ENCODE data around the gene EIF2AK2. TPM values are rescaled to one million over a fixed set of nuclear protein-coding genes. Genes with fewer than 3 reads are reported as not detected.

The EIF2AK2 gene
- total RNA-seq, 6 experiments from 2014 or later = 10.2 to 19.0 (median 13.3) TPM

DNA sequence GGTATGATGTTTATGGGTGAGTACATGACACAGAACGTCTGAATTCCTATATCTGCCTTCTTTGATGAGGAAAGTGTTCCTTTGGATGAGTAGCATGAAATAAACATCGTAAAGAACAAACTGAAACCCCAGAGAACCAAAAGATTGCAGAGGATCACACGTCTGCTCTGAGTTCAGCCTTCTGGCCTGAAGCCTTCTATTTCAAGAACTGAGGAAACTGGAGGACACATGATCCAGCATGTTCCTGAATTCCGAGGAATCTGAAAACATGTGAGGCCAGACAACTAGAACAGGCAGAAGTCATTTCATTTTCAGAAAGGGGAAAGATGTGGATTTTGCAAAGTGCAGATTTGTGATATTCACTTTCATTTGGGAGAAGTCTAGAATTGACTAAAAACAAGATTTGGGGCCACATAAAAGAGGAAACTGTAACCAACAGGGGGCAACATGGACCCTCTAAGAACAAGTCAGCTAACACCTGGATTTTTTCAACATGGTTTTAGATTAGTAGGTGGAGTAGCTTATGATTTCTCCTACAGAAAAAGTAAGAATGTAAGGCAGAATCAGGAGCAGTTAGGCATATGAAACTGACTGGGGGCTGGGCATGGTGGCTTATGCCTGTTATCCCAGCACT lies 23.3 kb upstream of the EIF2AK2 start:
- Histone ChIP-seq H3K27ac (no peak overlapping the region), H3K9me3 (no peaks in the 10 kb centered on the region), H3K4me3 (no peak overlapping the region), H3K27me3 (no peaks in the 10 kb centered on the region), H3K36me3 (no peaks in the 10 kb centered on the region), H3K4me1 (no peaks in the 10 kb centered on the region)
- intact Hi-C loops (cut with DNase I) = no loop called here
- TF ChIP-seq, protein P1, sequence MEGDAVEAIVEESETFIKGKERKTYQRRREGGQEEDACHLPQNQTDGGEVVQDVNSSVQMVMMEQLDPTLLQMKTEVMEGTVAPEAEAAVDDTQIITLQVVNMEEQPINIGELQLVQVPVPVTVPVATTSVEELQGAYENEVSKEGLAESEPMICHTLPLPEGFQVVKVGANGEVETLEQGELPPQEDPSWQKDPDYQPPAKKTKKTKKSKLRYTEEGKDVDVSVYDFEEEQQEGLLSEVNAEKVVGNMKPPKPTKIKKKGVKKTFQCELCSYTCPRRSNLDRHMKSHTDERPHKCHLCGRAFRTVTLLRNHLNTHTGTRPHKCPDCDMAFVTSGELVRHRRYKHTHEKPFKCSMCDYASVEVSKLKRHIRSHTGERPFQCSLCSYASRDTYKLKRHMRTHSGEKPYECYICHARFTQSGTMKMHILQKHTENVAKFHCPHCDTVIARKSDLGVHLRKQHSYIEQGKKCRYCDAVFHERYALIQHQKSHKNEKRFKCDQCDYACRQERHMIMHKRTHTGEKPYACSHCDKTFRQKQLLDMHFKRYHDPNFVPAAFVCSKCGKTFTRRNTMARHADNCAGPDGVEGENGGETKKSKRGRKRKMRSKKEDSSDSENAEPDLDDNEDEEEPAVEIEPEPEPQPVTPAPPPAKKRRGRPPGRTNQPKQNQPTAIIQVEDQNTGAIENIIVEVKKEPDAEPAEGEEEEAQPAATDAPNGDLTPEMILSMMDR (IDR thresholded peaks at IDR 0.05) = no peak
- TF ChIP-seq POLR2A (IDR thresholded peaks at IDR 0.05) = no peak
- no peak for DNase-seq
- no peak for ATAC-seq
- WGBS (ENCODE audit: insufficient coverage, low coverage, low lambda C conversion rate, missing lambda C conversion rate) = 53% methylated on average over 4 of the region's 4 CpGs

DNA sequence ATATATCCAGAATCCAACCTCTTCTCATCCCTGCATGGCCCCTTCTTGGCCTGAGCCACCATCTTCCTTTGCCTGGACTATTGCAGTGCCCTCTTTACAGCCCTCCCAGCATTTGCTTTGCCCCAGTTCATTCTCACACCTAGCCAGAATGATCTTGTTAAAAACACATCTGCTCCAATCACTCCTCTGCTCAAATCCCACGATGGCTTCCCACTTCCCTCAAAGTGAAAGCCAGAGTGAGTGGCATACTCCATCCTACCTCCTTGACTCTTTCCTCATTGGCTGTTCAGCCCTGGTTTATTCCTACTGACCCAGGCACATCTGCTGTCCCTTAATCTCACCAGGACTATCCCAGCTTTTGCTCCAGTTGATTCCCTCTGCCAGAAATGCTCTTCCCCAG lies 17.0 kb upstream of the EIF2AK2 start:
- TF ChIP-seq, protein P1 (IDR thresholded peaks at IDR 0.05) = no peak
- TF ChIP-seq POLR2A (IDR thresholded peaks at IDR 0.05) = no peak
- no peaks in the 10 kb centered on the region for H3K4me1 ChIP-seq
- 92% methylated on average over 1 of the region's 1 CpG for WGBS (ENCODE audit: insufficient coverage, low coverage, low lambda C conversion rate, missing lambda C conversion rate)
- no peaks in the 10 kb centered on the region for H3K27me3 ChIP-seq
- ATAC-seq (no peak), DNase-seq (no peak)
- intact Hi-C loops (cut with DNase I) = no loop called here
- no peaks in the 10 kb centered on the region for H3K36me3 ChIP-seq
- no peak overlapping the region for H3K27ac ChIP-seq
- no peak overlapping the region for H3K4me3 ChIP-seq
- no peaks in the 10 kb centered on the region for H3K9me3 ChIP-seq

- H3K36me3 ChIP-seq = no peaks in the 10 kb centered on the region
- TF ChIP-seq POLR2A (IDR thresholded peaks at IDR 0.05) = no peak
- ATAC-seq (peak in 3 of 4 donors; percentile 34 to 60 (median 36)), DNase-seq (no peak)
- intact Hi-C loops (cut with DNase I) = no loop called here
- no peaks in the 10 kb centered on the region for H3K27me3 ChIP-seq
- peaks cover 0 to 4% (median 0%) of the 10 kb centered on the region in 4 donors for H3K4me1 ChIP-seq
- no peak overlapping the region for H3K27ac ChIP-seq
- no peak overlapping the region for H3K4me3 ChIP-seq
- no peaks in the 10 kb centered on the region for H3K9me3 ChIP-seq
These were observed 14.8 kb upstream of the EIF2AK2 start for GRCh38 chr2:37171624-37171950.

GRCh38 chr2:37168217-37168981 lies 11.6 kb upstream of the EIF2AK2 start:
- Histone ChIP-seq H3K27ac (no peak overlapping the region), H3K4me3 (no peak overlapping the region), H3K4me1 (peaks cover 0 to 4% (median 0%) of the 10 kb centered on the region in 4 donors), H3K9me3 (no peaks in the 10 kb centered on the region), H3K36me3 (no peaks in the 10 kb centered on the region), H3K27me3 (no peaks in the 10 kb centered on the region)
- WGBS (ENCODE audit: insufficient coverage, low coverage, low lambda C conversion rate, missing lambda C conversion rate) = 33% methylated on average over 17 of the region's 17 CpGs
- intact Hi-C loops (cut with DNase I) = no loop called here
- DNase-seq (no peak), ATAC-seq (peak; percentile 88 to 93 (median 90))
- no peak for TF ChIP-seq POLR2A (IDR thresholded peaks at IDR 0.05)
- TF ChIP-seq, protein P1 (IDR thresholded peaks at IDR 0.05) = peak; percentile 51 to 68 (median 63)

GRCh38 chr2:37167636-37168180 lies 10.9 kb upstream of the EIF2AK2 start:
- Histone ChIP-seq H3K4me1 (peaks cover 0 to 4% (median 0%) of the 10 kb centered on the region in 4 donors), H3K9me3 (no peaks in the 10 kb centered on the region), H3K36me3 (no peaks in the 10 kb centered on the region), H3K4me3 (no peak overlapping the region), H3K27ac (no peak overlapping the region), H3K27me3 (no peaks in the 10 kb centered on the region)
- TF ChIP-seq POLR2A (IDR thresholded peaks at IDR 0.05) = no peak
- TF ChIP-seq, protein P1 (IDR thresholded peaks at IDR 0.05) = no peak
- DNase-seq (no peak), ATAC-seq (peak in 1 of 4 donors; percentile 83)
- 82% methylated on average over 3 of the region's 3 CpGs for WGBS (ENCODE audit: insufficient coverage, low coverage, low lambda C conversion rate, missing lambda C conversion rate)
- intact Hi-C loops (cut with DNase I) = no loop called here
